HG02642 (cell line): ENCODE measurements around the gene ARID1B.

Experiments used
- ATAC-seq: cut with Tn5 transposase; IDR thresholded peaks from one replicate; pipeline ENCODE4 v1.9.1; 2021; ENCODE audit warnings: mild to moderate bottlenecking; ENCODE audit not compliant: unreplicated experiment, poor library complexity

Gene ARID1B

DNA sequence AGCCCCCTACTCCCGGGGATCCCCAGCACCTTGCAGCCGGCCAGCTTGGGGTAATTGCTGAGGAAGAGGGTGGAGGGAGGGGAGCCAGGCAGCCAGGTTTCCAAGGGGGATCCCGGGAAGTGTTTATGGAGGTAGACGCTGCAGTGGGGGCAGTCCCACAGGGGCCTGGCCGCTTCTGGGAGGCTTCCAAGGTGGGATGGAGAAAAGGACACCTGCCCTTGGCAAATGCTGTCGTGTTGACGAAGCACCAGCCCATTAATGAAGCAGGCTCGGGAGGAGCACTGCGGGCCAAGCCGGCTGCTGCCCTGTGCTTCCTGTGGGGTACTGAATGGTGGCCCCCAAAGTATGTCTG lies 463.8 kb downstream of the ARID1B start:
- ATAC-seq, result no peak

DNA sequence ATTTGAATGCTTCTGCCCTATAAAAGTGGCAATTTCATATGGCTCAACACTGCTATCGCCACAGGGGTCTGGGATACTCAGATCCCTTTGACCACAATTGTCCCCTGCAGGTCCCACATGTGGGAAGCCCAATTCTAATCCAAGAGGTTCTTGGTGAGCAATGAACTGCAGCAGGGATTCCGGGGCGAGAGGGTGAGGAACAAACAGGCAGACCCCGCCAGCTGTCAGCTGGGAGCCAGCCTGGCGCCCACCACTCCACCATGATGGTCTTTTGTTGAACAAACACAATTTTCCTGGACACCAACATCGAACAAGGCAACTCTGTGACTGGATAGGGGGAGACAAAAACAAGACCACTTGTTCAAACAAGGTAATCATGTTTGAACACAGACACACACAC lies 465.6 kb downstream of the ARID1B start:
- no peak for ATAC-seq

DNA sequence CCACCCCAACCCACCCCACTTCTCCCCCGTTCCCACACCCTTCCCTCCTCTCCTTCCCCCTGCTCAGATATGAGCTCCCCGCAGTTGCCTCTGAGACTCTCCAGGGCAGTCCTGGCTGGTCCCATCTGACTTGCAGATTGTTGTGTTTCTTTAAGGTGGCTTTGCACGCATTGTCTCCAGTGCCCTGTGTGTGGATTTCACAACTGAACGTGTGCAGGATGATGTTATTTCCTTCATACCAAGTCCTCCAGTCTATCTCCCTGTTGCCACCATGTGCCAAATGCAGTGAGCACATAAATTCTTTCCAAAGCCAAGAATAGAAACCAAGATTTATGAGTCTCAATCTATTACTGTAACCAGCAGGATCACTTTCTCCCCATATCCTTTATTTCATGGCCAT lies 467.0 kb downstream of the ARID1B start:
- ATAC-seq, result no peak

DNA sequence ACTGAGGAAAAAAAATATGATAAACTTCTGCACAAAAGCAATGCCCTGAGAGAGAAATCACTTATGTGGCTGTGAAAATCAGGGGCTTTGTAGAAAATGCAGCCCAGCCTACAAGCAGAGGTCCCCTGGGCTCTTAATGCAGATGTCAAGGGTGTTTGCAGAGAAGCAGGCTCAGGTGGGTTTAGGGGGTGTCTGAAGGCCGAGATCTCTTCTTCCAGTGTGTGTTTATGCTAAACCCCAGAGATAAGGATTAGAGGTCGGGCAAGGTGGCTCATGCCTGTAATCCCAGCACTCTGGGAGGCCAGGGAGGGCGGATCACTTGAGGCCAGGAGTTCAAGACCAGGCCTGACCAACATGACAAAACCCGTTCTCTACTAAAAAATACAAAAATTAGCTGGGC lies 467.6 kb downstream of the ARID1B start:
- ATAC-seq, result no peak

DNA sequence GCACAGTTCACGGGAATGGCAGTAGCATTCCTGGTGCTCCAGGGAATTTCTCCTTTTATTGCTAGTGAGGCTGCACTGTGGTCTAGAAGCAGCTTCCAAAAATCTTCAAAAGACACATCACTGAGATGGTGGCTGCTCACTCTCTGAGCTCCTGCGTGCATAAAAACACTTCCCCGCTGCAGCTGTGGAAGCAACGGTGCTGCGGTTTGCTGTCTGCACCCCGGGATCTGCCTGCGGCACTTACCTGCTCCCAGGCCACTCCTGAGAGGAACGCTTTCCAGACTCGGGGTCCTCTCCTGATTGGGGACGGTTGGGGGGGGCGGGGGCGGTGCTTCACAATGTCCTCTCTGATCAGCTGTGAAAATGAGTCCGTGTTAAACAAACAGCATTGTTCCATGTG lies 468.3 kb downstream of the ARID1B start:
- ATAC-seq, result no peak

DNA sequence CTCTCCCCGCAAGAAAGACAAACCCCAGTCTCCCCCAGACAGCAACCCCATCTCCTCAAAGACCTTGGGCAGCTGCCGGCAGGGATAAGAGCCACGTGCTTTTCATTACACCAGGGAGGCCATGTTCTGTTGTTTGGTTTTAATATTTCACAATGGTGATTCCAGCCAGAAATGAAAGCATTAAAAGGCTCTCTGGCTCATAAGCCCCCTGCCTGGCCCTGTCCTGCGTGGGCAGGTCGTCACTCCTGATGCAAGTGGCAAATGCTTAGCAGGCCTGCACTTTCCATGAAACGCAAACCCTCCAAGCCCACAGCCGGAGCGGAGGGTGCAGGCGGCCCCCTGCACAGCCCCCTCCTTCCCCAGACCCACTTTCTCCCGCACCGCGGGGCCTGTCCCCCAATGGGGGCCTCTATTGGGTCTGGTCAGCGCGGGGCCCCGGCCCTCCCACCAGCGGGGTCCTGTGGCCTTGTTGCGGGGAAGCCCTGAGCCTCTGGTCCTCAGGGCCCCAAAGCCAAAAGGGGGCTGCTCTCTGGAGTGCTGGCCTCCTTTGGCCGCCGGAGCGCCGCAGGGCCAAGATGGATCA lies 469.0 kb downstream of the ARID1B start:
- no peak for ATAC-seq

DNA sequence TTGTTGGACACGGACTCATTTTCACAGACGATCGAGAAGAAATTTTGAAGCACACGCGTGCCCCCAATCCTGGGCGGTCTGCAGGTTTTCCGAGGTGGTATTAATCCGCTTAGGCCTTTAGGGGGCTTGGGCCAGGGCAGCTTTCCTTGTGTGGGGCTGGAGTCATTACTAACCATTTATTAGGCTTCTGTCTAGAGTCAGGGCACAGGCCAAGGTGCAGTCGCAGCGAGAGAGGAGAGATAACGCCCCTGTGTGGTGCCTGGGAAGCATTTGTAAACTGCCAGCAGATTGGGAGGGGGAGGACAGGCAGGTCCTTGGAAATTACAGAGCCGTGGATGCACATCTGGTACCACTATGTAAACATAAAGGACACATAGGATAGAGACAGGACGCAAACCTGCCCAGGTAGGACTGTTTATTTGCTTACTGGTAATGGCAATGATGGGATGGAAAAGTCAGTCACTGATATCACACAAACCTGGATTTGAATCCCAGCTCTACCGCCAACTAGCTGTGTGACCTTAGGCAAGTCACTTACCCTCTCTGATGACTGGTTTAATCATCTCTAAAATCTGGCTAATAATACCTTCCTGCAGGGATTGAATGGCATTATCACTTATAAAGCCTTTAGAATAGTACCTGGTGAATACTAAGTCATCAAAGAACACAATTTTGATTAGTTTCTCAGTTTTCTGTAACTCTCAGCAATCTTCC lies 469.8 kb downstream of the ARID1B start:
- ATAC-seq, result no peak

DNA sequence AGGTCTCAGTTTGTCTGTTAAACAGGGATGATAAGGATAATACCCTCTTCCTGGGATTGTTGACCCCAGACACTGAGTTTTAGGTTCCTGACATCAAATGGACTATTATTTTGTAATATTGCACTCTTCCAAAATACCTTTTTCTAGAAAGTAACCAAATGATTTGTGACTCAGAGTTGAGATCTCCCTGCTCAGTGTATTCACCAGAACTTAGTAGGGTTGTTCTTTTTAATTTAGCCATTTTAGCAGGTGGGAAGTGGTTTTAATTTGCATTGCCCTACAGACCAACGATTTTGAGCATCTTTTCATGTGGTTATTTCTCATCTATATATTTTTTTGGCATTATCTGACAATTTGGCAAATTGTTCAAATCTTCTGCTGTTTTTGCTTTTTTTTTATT lies 471.1 kb downstream of the ARID1B start:
- no peak for ATAC-seq

DNA sequence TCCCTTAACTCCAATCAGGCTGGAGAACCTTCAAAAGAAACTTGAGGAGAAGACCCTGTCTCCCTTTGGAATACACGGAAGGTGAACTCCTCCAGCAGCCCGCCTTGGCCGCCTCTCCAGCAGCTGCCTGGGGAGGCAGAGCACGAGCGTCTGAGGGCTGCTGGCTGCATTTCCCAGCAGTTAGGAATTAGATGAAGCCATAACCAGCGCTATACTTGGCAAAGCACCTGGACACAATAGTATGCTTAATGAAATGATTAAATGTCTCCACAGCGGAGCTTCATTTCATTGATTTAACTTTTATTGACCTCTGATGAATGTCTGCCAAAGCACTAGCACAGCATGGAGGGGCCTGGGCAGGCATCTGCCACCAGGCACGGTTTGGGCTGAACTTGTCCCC lies 472.6 kb downstream of the ARID1B start:
- no peak for ATAC-seq

DNA sequence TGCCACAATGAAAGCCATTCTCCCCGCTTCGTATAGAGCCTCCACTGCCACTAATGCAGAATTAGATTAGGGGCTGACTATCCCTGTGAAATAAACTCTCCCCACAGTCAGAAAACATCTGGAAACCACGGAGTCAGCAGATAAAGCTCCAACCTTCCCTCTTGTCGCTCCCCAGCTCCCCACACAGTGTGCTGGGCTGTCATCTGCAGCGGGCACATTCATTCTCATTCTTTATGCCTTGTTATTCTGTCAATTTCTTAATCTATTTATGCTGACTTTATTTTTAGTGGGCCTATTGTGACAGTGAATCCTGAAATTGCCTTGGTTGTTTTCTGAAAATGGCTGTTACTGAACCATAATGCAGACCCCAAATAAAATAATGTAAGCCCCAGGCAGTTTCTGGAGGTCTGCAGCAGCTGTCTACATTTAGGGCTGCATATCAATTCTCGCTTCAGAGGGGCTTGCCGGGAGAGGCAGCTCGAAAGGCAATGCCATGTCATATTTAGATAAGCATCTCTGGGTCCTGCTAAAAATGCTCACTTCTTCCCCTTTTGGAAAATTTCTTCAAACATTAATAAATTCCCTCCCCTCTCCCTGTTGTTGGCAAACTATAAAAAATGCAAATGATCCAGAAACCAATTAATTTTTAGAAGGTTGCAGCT lies 474.5 kb downstream of the ARID1B start:
- ATAC-seq, result no peak

DNA sequence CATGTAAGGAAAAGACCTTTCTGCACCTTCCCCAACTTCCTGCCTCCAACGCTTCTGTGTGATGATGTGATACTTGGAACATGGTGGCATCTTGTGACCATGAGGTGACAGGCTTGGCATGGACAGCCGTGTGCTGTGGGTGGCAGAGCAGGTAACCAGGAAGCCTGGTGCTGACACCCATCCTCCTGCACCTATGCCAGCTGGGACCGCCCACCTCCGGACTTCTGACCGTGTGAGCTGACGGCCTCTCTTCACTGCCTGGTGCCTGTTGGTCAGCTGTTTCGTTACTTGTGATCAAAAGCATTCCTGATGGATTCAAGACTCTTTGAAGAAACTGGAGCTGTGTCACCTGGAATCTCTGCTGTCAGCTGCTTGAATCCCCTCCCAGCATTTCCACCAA lies 475.8 kb downstream of the ARID1B start:
- ATAC-seq, result no peak

DNA sequence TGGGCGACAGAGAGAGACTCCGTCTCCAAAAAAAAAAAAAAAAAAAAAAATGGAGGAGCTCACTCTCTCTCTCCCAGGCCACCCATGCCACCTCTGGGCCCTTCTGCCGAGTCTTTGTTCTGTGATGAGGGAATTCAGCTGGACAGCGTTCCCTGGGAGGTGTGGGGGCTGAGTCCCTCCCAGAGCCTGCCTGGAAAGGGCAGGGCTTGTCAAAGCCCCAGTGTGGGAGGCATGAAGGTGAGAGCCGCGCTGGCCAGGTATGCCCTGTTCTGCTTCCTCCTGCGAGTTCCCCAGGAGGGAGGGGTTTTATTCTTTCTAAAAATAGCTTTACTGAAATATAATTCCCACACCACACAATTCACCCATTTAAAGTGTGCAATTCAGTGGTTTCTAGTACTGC lies 476.5 kb downstream of the ARID1B start:
- no peak for ATAC-seq

DNA sequence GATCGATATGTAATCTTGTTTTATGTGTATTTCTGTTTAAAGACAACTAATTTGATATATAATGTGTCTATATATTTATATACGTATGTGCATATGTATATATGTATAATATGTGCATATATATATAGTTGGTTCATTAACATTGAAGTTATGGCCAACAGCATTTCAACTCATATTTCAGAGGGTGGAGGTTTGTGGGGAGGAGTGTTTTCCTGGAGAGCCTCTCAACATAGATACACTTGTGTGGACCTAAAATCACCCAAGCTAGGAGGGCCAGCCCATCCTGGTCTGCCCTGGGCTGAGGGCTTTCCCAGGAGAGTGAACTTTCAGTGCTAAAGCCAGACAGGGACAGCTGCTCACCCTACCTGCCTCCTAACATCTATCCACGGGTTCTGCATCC lies 477.4 kb downstream of the ARID1B start:
- no peak for ATAC-seq

DNA sequence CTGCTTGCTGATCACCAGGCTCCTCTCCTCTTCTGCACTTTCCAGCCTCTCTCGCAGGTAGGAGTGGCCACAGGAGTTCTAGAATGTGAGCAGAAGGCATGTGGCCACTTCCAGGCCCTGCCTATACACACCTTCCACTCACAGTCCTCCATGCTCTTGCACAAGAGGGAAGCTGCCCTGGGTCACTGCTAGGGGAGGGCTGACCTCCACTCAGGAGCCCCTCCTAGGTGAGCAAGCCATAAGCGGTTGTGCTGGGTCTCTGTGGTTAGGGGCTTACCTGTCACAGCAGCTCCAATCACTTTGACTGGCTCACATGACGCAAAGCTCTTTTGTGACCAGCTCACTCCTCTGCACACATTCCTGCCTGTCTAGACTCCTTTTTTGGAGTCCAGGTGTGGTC lies 477.9 kb downstream of the ARID1B start:
- ATAC-seq, result no peak

DNA sequence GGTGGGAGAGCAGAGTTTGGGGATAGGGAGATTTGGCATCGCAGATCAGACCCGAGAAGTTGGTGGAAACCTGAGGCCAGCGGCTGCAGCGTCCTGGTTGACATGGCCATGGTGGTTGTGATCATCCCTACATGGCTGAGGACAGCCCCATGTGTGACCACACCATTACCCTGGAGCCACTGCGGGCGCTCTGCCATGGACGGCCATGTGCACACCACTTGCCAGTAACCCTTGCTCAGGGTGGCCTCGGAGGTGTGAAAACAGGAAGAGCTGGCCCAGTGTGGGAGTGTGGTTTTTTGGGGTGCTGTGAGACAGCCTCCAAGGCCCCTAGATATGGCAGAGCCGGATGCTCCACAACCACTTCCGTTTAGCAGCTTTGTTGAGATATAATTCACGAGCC lies 481.7 kb downstream of the ARID1B start:
- no peak for ATAC-seq

DNA sequence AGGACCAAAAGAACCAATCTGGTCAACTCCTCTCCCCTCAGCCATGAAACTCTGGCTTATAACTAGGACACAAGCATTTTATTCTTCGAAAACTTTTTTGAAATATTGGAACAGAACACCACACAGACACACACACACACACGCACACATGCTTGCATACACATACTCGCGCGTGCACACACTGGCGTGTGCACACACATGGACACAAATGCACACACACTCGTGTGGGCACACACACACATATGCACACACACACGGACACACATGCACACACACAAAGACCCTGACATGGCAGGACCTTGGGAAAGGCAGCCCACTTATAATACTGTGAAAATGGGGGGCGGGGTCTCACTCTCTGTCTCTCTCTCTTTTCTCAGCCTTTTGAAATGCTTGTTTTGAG lies 482.3 kb downstream of the ARID1B start:
- no peak for ATAC-seq
